ENCODE measurements around the gene RASA2.
"Not testable (repeated sequence)": the region's sequence is repeated elsewhere in the genome, so short reads cannot be mapped to it uniquely, and the experiment has no call there.

Gene RASA2

DNA sequence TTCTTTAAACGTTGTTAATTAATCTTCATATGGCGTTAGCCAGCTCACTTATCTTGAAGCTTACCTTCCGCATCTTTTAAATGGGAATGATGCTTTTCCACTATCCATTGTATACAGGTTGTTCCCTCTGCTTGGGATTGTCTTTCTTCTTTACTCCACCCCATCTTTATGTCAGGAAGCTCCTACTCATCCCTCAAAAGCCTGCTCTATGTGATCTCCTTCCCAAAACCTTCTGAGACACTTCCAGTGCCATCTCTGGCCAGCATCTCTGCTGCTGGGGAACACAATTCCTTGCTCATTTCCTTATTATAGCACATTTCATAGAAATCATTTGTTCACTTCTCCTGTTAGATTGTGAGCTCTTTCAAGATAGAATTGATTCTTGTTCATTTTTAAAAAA, 4.3 kb downstream of the RASA2 start:
- TF ChIP-seq, protein P1, sequence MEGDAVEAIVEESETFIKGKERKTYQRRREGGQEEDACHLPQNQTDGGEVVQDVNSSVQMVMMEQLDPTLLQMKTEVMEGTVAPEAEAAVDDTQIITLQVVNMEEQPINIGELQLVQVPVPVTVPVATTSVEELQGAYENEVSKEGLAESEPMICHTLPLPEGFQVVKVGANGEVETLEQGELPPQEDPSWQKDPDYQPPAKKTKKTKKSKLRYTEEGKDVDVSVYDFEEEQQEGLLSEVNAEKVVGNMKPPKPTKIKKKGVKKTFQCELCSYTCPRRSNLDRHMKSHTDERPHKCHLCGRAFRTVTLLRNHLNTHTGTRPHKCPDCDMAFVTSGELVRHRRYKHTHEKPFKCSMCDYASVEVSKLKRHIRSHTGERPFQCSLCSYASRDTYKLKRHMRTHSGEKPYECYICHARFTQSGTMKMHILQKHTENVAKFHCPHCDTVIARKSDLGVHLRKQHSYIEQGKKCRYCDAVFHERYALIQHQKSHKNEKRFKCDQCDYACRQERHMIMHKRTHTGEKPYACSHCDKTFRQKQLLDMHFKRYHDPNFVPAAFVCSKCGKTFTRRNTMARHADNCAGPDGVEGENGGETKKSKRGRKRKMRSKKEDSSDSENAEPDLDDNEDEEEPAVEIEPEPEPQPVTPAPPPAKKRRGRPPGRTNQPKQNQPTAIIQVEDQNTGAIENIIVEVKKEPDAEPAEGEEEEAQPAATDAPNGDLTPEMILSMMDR (conservative IDR thresholded peaks at IDR 0.05; ENCODE audit: control insufficient read depth, insufficient read depth, low read depth, low read length): no peak
- DNase-seq (ENCODE audit: low read depth): no peak
- H3K4me3 ChIP-seq (ENCODE audit: control insufficient read depth, low read depth, low read length): no peak overlapping the region

DNA sequence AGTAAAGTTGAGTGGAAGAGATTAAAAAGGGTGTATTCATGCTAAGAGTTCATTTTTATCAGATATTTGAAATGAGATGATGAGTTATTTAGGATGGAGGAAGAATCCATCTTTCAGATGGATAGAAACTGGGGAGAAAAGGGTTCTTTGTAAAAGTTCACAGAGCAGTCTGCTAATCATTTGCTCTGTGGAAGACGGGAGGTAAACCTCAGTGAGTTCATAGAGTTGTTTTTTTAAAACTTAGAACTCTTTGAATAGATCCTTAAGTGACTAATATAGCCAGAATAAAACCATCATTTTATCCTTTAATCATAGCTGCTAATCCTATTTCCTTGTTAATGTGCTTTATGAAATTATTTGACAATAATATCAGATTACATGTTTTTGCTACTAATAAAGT, 5.1 kb downstream of the RASA2 start:
- TF ChIP-seq, protein P1 (conservative IDR thresholded peaks at IDR 0.05; ENCODE audit: control insufficient read depth, insufficient read depth, low read depth, low read length): no peak
- H3K4me3 ChIP-seq (ENCODE audit: control insufficient read depth, low read depth, low read length): no peak overlapping the region
- DNase-seq (ENCODE audit: low read depth): no peak

DNA sequence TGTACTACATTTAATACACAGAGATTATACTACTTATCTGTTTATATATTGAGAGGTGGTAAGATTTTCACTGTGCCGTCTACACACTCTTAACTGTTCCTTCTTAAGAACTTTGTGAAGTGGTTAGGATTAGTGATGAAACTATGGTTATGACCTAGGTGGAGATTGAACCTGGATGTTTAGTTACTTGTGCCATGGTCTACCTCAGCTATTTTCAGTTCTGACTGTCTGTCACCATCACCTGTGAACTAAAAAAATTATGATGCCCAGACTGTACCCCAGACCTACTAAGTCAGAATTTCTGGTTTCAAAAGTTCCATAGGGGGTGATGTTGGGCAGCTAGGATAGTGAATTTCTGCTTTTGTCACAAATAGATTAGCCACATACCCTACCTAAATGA, 6.4 kb downstream of the RASA2 start:
- no peak for DNase-seq (ENCODE audit: low read depth)
- no peak overlapping the region for H3K4me3 ChIP-seq (ENCODE audit: control insufficient read depth, low read depth, low read length)
- TF ChIP-seq, protein P1 (conservative IDR thresholded peaks at IDR 0.05; ENCODE audit: control insufficient read depth, insufficient read depth, low read depth, low read length): no peak

DNA sequence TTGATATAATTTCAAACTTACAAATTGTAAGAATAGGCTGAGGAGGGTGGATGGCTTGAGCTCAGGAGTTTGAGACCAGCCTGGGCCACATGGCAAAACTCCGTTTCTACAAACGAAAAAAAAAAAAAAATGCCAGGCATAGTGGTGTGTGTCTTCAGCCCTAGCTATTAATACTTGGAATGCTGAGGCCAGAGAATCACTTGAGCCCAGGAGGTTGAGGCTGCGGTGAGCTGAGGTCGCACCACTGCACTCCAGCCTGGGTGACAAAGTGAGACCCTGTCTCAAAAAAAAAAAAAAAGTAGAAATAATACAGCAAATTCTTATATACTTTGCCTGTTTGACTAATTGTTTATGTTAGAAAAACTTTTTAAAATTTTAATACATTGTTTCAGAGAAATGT, 10.8 kb downstream of the RASA2 start:
- not testable (repeated sequence) for DNase-seq (ENCODE audit: low read depth); H3K4me3 ChIP-seq (ENCODE audit: control insufficient read depth, low read depth, low read length)

DNA sequence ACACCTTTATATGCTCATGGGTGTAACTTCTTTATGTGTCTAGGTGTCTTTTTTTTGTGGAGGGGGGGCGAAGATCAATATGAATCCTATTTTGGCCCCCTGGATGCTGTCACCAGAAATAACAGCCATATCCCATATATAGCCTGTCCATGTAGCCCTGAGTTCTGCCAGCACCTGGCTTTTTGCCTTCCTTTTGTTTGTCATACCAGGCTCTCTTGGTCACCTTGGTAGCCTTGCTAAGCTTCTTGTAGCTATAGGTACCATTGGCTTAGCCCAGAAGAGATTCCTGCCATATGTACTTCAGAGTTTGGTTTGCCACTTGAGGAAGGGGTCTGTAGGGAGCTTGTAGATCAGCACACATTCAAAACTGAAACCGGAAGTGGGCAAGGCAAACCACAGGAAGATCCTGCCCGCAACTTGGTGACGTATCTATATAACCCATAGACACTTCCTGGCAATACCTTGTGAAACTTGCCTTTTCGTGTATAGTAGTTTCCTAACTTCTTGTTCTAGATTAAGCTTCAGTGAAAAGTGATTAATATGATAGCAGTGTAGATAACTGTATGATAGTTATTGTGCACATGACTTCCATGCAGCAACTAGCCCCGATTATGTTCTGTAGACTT, 11.9 kb downstream of the RASA2 start:
- no peak overlapping the region for H3K4me3 ChIP-seq (ENCODE audit: control insufficient read depth, low read depth, low read length)
- DNase-seq (ENCODE audit: low read depth): no peak
- TF ChIP-seq, protein P1 (conservative IDR thresholded peaks at IDR 0.05; ENCODE audit: control insufficient read depth, insufficient read depth, low read depth, low read length): no peak

DNA sequence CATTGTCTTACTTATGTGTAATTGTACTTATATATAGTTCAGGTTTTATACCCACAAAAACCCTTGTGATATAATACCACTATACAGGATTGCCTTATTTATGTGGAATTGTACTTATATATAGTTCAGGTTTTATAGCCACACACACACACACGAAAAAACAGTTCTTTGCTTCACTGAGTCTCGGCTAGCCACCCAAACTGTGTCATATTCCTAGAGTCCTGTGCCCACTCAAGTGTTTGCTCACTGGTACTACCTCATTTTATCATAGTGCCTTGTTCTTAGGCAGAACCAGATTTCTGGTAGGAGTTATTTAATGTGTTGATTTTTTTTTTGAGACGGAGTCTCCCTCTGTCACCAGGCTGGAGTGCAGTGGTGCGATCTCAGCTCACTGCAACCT, 12.5 kb downstream of the RASA2 start:
- TF ChIP-seq, protein P1 (conservative IDR thresholded peaks at IDR 0.05; ENCODE audit: control insufficient read depth, insufficient read depth, low read depth, low read length): no peak
- no peak for DNase-seq (ENCODE audit: low read depth)
- no peak overlapping the region for H3K4me3 ChIP-seq (ENCODE audit: control insufficient read depth, low read depth, low read length)

DNA sequence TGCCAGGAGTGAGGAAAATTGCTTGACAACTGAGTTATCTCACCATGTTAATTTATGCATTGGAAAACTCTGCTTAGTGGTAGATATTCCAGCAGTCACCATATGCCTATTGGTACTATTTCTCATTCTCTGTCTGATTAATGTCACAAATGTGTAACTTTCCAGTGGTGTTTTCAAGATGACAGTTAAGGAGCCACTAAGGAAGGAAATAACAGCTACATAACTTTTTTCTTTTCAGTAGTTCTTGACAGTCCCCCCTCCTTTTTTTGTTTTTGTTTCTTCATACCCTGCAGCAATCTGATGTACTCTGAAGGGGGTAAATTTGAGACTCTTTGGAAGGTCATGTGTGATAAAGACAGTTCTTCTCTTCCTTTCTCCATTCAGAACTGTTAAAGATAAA, 13.1 kb downstream of the RASA2 start:
- DNase-seq (ENCODE audit: low read depth): no peak
- H3K4me3 ChIP-seq (ENCODE audit: control insufficient read depth, low read depth, low read length): no peak overlapping the region
- TF ChIP-seq, protein P1 (conservative IDR thresholded peaks at IDR 0.05; ENCODE audit: control insufficient read depth, insufficient read depth, low read depth, low read length): no peak
